IPS DF 6.9 (cell line): ENCODE results near the gene METTL22.

Experiments used
- DNase-seq: peaks from one replicate; pipeline ENCODE4 v3.0.0-alpha.2; 2013; ENCODE audit warnings: low read depth, low spot score
- H3K27ac ChIP-seq: one replicate; pipeline ENCODE4 v1.5.1; 2013; ENCODE audit warnings: low read length, control low read depth
- H3K27me3 ChIP-seq: 2 replicates; pipeline ENCODE4 v1.6.1; 2013; ENCODE audit warnings: mild to moderate bottlenecking, low read length; ENCODE audit not compliant: control insufficient read depth, insufficient read depth
- H3K36me3 ChIP-seq: 2 replicates; pipeline ENCODE4 v1.6.1; 2013; ENCODE audit warnings: low read length; ENCODE audit not compliant: control insufficient read depth, insufficient read depth
- H3K4me1 ChIP-seq: 2 replicates; pipeline ENCODE4 v1.6.1; 2013; ENCODE audit warnings: low read length; ENCODE audit not compliant: control insufficient read depth, insufficient read depth
- H3K4me3 ChIP-seq: 2 replicates; pipeline ENCODE4 v1.5.1; 2013; ENCODE audit warnings: mild to moderate bottlenecking, low read length
- H3K9me3 ChIP-seq: 2 replicates; pipeline ENCODE4 v1.6.1; 2013; ENCODE audit warnings: low read length, inconsistent platforms; ENCODE audit not compliant: control insufficient read depth, insufficient read depth
- WGBS: extraction: QIAGEN DNeasy Blood & Tissue Kit; methylation state at CpG from one replicate; pipeline ENCODE4 v1.1.7; 2013; ENCODE audit warnings: mixed read lengths, missing lambda C conversion rate; ENCODE audit not compliant: insufficient read length, insufficient coverage; 5-methylcytosine and 5-hydroxymethylcytosine counted together

The METTL22 gene

GRCh38 chr16:8621222-8621571 is 301 bp upstream of the METTL22 start:
- no peak for DNase-seq
- H3K36me3 ChIP-seq = peaks cover 3% of the 10 kb centered on the region; the same call in 1 of the 2 replicates
- H3K4me1 ChIP-seq = no peaks in the 10 kb centered on the region
- no peaks in the 10 kb centered on the region for H3K9me3 ChIP-seq
- no peaks in the 10 kb centered on the region for H3K27me3 ChIP-seq
- H3K27ac ChIP-seq = no peak overlapping the region
- peak overlapping the region; percentile 98; the same call in 1 of the 2 replicates for H3K4me3 ChIP-seq
- WGBS = no CpG with 5 or more reads among the region's 12 CpGs

DNA sequence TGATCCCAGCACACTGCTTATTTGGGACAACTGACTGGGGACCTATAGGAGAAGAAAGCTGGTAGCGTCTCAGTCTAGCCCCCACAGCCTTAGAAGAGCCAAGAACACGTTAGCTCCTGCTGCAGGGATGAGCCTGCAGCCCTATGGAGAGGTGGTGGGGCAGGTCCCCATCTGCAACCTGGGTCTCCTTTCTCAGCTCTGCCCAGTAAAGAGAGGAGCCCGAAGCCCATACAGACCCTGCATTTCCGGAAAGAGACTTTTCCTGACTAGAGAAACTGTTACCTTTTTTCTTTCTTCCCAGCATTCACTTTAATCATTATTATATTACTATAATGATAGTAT is 788 bp downstream of the METTL22 start:
- no CpG with 5 or more reads among the region's 4 CpGs for WGBS
- DNase-seq = no peak
- H3K4me1 ChIP-seq = no peaks in the 10 kb centered on the region

GRCh38 chr16:8623634-8624033 is 2.1 kb downstream of the METTL22 start:
- no peak for DNase-seq
- Histone ChIP-seq H3K36me3 (peaks cover 14% of the 10 kb centered on the region; the same call in 1 of the 2 replicates), H3K4me1 (no peaks in the 10 kb centered on the region), H3K9me3 (no peaks in the 10 kb centered on the region), H3K27me3 (no peaks in the 10 kb centered on the region), H3K27ac (no peak overlapping the region), H3K4me3 (no peak overlapping the region)

More for the DNA sequence above, 788 bp downstream of the METTL22 start:
- no peaks in the 10 kb centered on the region for H3K27me3 ChIP-seq
- peaks cover 8% of the 10 kb centered on the region; the same call in 1 of the 2 replicates for H3K36me3 ChIP-seq
- H3K9me3 ChIP-seq = no peaks in the 10 kb centered on the region
- H3K4me3 ChIP-seq = peak overlapping the region; percentile 98; the same call in 1 of the 2 replicates
- H3K27ac ChIP-seq = no peak overlapping the region

DNA sequence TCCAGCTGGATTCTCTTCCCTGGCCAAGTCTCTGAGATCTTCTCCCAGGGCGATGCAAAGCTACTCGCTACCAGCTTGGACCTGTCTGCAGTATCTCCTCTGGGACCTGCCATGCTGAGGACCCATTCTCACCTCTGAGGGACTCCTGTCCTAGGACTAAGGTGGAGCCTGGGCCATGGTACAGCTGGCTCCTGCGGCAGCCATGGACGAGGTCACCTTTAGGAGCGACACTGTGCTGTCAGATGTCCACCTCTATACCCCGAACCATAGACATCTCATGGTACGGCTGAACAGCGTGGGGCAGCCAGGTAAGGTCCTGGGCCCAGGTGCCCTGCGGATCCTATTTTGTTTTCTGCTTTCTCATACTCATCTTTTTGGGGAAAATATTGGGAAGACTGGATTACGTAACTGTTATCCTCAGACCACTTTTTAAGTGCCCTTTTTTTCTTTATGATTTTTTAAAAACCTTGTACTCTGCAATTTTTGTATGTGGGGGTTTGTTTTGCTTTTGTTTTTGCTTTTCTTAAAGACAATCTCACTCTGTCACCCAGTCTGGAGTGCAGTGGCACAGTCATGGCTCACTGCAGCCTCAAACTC is 4.1 kb downstream of the METTL22 start:
- no peak for DNase-seq
- no CpG with 5 or more reads among the region's 10 CpGs for WGBS
- Histone ChIP-seq H3K4me3 (no peak overlapping the region), H3K27ac (no peak overlapping the region), H3K4me1 (no peaks in the 10 kb centered on the region), H3K27me3 (no peaks in the 10 kb centered on the region), H3K36me3 (peaks cover 32% of the 10 kb centered on the region), H3K9me3 (no peaks in the 10 kb centered on the region)

DNA sequence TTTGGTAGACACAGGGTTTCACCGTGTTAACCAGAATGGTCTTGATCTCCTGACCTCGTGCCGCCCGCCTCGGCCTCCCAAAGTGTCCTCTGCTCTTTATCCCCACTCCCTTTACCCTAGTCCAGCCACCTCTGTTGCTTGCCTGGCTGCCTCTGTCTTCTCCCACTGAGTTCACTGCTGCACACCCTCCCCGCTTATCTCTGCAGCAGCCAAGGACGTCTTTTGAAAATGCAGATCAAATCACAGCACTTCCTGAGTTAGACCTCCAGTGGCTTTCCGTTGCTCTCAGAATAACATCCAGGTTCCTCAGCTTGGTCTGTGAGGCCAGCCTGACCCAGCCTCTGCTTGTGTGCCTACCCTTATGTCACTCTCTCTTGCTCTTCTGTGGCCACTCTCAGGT is 5.4 kb downstream of the METTL22 start:
- H3K27ac ChIP-seq = no peak overlapping the region
- WGBS = no CpG with 5 or more reads among the region's 8 CpGs
- no peaks in the 10 kb centered on the region for H3K9me3 ChIP-seq
- H3K36me3 ChIP-seq = peaks cover 32% of the 10 kb centered on the region
- H3K4me1 ChIP-seq = no peaks in the 10 kb centered on the region
- H3K27me3 ChIP-seq = no peaks in the 10 kb centered on the region
- no peak overlapping the region for H3K4me3 ChIP-seq
- no peak for DNase-seq

DNA sequence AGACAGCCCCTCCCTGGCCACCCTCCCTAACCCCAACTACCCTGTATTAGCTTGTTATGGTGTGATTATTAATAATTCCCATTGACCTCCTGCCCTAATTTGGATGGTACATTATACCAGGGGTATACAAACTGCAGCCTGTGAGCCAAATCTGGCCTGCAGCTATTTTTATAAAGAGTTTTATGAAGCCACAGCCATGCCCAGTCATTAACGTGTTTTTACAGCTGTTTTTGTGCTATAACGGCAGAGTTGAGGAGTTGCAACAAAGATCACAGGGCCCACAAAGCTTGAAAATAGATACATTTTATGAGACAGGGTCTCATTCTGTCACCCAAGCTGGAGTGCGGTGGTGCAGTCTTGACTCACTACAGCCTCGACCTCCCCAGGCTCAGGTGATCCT is 6.0 kb downstream of the METTL22 start:
- no CpG with 5 or more reads among the region's 4 CpGs for WGBS
- DNase-seq = no peak
- H3K4me3 ChIP-seq = no peak overlapping the region
- no peaks in the 10 kb centered on the region for H3K27me3 ChIP-seq
- H3K9me3 ChIP-seq = no peaks in the 10 kb centered on the region
- H3K36me3 ChIP-seq = peaks cover 32% of the 10 kb centered on the region
- H3K4me1 ChIP-seq = no peaks in the 10 kb centered on the region
- H3K27ac ChIP-seq = no peak overlapping the region

DNA sequence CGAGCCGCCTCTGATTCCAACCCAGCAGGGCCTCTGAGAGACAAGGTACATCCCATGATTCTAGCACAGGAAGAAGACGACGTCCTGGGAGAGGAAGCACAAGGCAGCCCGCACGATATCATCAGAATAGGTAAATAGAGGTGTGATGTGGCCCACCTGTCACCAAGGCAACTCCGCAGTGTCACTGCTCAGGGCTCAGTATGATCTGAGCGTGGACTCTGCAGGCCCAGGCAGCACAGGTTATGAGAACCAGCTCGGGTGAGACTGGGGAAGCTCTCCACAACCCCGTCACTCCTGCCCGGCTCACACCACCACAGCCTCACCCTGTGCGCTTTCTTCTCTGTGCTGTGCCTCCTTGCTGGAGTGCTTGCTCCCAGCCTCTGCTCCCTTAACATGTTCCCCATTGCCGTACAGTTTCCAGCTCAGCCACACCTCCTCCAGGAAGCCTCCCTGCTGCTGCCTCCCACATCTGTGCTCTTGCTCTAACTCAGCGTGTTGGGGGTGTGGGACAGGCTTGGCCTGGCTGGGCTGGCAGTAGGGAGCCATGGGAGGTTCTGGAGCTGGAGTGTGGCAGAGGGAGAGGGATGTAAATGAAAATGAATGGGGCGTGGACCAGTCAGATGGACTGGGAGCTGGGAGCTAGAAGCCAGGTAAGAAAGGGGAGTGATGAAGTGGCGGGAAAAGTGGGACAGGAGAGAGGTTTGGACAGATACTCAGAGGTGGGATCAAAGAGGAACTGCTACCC is 7.7 kb downstream of the METTL22 start:
- no peak for DNase-seq
- Histone ChIP-seq H3K36me3 (peaks cover 36% of the 10 kb centered on the region), H3K27me3 (no peaks in the 10 kb centered on the region), H3K4me1 (no peaks in the 10 kb centered on the region), H3K27ac (no peak overlapping the region), H3K9me3 (no peaks in the 10 kb centered on the region), H3K4me3 (no peak overlapping the region)
- no CpG with 5 or more reads among the region's 16 CpGs for WGBS

DNA sequence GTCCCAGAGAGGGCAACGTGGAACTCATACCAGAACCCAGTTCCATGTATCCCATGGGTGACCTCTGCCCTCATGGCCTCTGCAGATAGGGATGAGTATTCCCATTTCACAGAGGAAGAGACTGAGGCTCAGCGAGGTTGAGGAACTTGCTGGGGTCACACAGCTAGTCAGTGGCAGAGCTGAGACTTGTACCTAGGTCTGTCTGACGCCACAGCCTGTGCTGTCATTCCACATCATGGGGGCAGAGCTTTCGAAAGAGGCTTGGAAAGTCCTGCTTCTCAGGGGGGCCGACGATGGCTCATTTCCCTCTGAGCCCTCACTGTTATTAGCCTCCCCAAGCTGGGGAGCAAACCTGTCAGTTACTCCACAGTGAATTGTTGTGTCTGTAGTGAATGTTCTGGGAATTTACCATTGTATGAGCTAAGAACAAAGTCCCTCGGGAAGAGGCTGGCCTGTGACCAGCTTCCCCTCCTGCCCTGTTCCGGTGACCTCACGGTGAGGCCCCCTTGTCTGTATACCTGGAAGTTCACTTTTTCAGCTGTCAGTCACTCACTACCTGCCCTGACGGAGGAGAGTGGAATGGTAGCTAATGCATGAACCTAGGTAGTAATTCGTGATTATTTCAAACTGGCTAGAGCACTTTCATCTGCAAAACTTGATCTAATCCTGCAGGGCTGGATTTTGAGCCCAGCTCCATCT is 8.9 kb downstream of the METTL22 start:
- no peak overlapping the region for H3K27ac ChIP-seq
- no peaks in the 10 kb centered on the region for H3K27me3 ChIP-seq
- peaks cover 41% of the 10 kb centered on the region for H3K36me3 ChIP-seq
- no peak for DNase-seq
- no peaks in the 10 kb centered on the region for H3K4me1 ChIP-seq
- H3K4me3 ChIP-seq = no peak overlapping the region
- no CpG with 5 or more reads among the region's 11 CpGs for WGBS
- no peaks in the 10 kb centered on the region for H3K9me3 ChIP-seq

GRCh38 chr16:8631373-8631772 is 9.9 kb downstream of the METTL22 start:
- Histone ChIP-seq H3K36me3 (peaks cover 39% of the 10 kb centered on the region), H3K4me1 (no peaks in the 10 kb centered on the region), H3K4me3 (no peak overlapping the region), H3K27me3 (no peaks in the 10 kb centered on the region), H3K9me3 (no peaks in the 10 kb centered on the region), H3K27ac (no peak overlapping the region)
- no CpG with 5 or more reads among the region's 9 CpGs for WGBS
- no peak for DNase-seq

DNA sequence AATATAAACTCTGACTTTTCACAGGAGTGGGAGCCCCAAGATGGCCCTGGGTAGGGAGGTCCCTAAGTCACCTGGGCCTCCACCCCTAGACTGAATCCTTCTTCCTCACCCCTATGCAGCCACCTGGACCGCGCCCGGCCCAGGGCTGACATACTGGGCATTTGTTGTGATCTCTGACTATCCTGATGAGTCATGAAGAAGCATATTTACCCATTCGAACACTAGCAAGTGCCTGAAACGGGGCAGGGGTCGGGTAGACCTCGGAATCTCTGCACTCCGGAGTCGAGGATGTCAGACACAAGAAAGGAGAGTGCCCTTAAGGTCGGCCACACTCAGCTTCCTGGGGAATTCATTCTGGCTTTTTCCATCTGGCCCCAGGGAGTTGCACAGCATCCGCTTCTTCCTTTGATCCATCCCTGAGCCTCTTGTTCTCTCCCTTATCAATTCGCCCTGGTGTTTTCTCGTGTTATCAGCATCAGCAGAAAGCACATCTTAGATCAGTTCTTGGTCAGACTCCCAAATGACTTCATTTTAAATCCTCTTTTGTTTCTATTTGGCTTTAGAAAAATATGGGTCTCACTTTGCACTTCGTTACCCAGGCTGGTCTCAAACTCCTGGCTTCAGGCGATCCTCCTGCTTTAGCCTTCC is 10.4 kb downstream of the METTL22 start:
- Histone ChIP-seq H3K4me3 (no peak overlapping the region; the same call in 1 of the 2 replicates), H3K27me3 (no peaks in the 10 kb centered on the region), H3K27ac (no peak overlapping the region), H3K4me1 (no peaks in the 10 kb centered on the region), H3K36me3 (peaks cover 37% of the 10 kb centered on the region), H3K9me3 (no peaks in the 10 kb centered on the region)
- no peak for DNase-seq
- no CpG with 5 or more reads among the region's 15 CpGs for WGBS
